K562 (cell line): Measurements from ENCODE around the gene YIPF1. TPM values are rescaled to one million over a fixed set of nuclear protein-coding genes. Genes with fewer than 3 reads are reported as not detected.

ENCODE experiments used
- ATAC-seq: fragments of 200-7000 bp; cut with Tn5 transposase; 3 replicates; pipeline ENCODE4 v1.9.1; 2020; ENCODE audit warnings: moderate library complexity
- BruUV-seq: library from RNA; stranded (reverse); fragments of 400-500 nt; replicated peaks from 2 replicates; lab custom pipeline; 2021; lab: Mats Ljungman, UMichigan
- CTCF ChIA-PET: fragments of 300-600 bp; formaldehyde crosslinking; extraction: SDS; loops from one replicate; lab custom pipeline; 2021; ENCODE audit warnings: low intra/inter-chr PET ratio; lab: Yijun Ruan, JAX
- POLR2A ChIA-PET: fragments of 300-600, 350-650 bp; sonication (Branson Sonifier 250); formaldehyde crosslinking; extraction: SDS; loops from one replicate; lab custom pipeline; 2021; ENCODE audit warnings: antibody characterized with exemption, inconsistent platforms; lab: Yijun Ruan, JAX
- DNase-seq, 4 experiments: peaks; one replicate each; pipeline versions ENCODE4 v3.0.0 to v3.0.0-alpha.2; 2011 to 2018; ENCODE audit warnings: low spot score in 3 of 4, mixed read lengths in 3 of 4; ENCODE audit errors: extremely low read depth in 1 of 4
- FAIRE-seq: peaks from 2 replicates; lab custom pipeline; 2011; peaks lifted over from hg19 to GRCh38; lab: Jason Lieb, UNC
- H2AFZ ChIP-seq: 2 replicates; pipeline ENCODE4 v1.6.0; 2011; ENCODE audit warnings: low read depth, low read length, control low read depth, inconsistent platforms
- H3K27ac ChIP-seq: fragments of 200-600 bp; 3 replicates; pipeline ENCODE4 v1.8.0; 2011; ENCODE audit warnings: low read depth, mild to moderate bottlenecking, control low read depth, inconsistent platforms, low read length, moderate library complexity, mixed read lengths; ENCODE audit errors: extremely low read depth
- H3K27me3 ChIP-seq, 2 experiments: fragments of 300-600 bp in 1 of 2; 2 replicates in 1 of 2; 3 replicates in 1 of 2; pipeline versions ENCODE4 v1.6.0 to v1.8.0; 2011; ENCODE audit warnings: inconsistent platforms in 2 of 2, low read length in 2 of 2, mild to moderate bottlenecking in 1 of 2, mixed read lengths in 1 of 2, moderate library complexity in 1 of 2; ENCODE audit not compliant: control insufficient read depth in 2 of 2, insufficient read depth in 2 of 2
- H3K36me3 ChIP-seq: fragments of 300-600 bp; 3 replicates; pipeline ENCODE4 v1.8.0; 2011; ENCODE audit warnings: mild to moderate bottlenecking, low read length, inconsistent platforms; ENCODE audit not compliant: control insufficient read depth, insufficient read depth
- H3K4me1 ChIP-seq, 2 experiments: fragments of 200-600 bp in 1 of 2; replicated peaks in 1 of 2; 2 replicates in 1 of 2; 3 replicates in 1 of 2; pipeline versions ENCODE4 v1.5.1 to v1.8.0; 2011; ENCODE audit warnings: inconsistent platforms in 2 of 2, low read length in 2 of 2, mild to moderate bottlenecking in 1 of 2, mixed read lengths in 1 of 2, moderate library complexity in 1 of 2; ENCODE audit not compliant: control insufficient read depth in 2 of 2, insufficient read depth in 2 of 2
- H3K4me2 ChIP-seq: 2 replicates; pipeline ENCODE4 v1.6.1; 2011; ENCODE audit warnings: low read length, control low read depth, inconsistent platforms, mixed read lengths; ENCODE audit not compliant: insufficient read depth
- H3K4me3 ChIP-seq: fragments of 200-600 bp; sonication (generic), shearing (Covaris generic); 2 replicates; pipeline ENCODE4 v1.5.1; 2016; ENCODE audit warnings: control low read depth, inconsistent platforms
- H3K79me2 ChIP-seq: fragments of 200-600 bp; 3 replicates; pipeline ENCODE4 v1.8.0; 2011; ENCODE audit warnings: low read length, inconsistent platforms; ENCODE audit not compliant: control insufficient read depth, insufficient read depth
- H3K9ac ChIP-seq, 2 experiments: 2 replicates each; pipeline versions ENCODE4 v1.6.0 to v1.6.1; 2011; ENCODE audit warnings: low read depth in 2 of 2, low read length in 2 of 2, control low read depth in 1 of 2, inconsistent platforms in 1 of 2, mild to moderate bottlenecking in 1 of 2, mixed read lengths in 1 of 2; ENCODE audit not compliant: insufficient read depth in 1 of 2
- H3K9me1 ChIP-seq: one replicate; pipeline ENCODE4 v1.6.0; 2011; ENCODE audit warnings: inconsistent platforms, mild to moderate bottlenecking, low read length, moderate library complexity; ENCODE audit not compliant: control insufficient read depth, insufficient read depth
- H3K9me3 ChIP-seq: replicated peaks from 2 replicates; pipeline ENCODE4 v1.5.1; 2011; ENCODE audit warnings: low read depth, low read length, inconsistent platforms; ENCODE audit not compliant: control insufficient read depth, insufficient read depth
- H4K20me1 ChIP-seq: replicated peaks from 2 replicates; pipeline ENCODE4 v1.6.1; 2011; ENCODE audit warnings: low read length, inconsistent platforms, mixed read lengths; ENCODE audit not compliant: control insufficient read depth, insufficient read depth
- MTA3 ChIP-seq: fragments of 450-650 bp; formaldehyde crosslinking; IDR thresholded peaks from 2 replicates; pipeline ENCODE4 v1.6.1; 2017; ENCODE audit warnings: mild to moderate bottlenecking, borderline replicate concordance
- POLR2B ChIP-seq: fragments of 450-650 bp; IDR thresholded peaks from 2 replicates; pipeline ENCODE4 v1.6.1; 2018; ENCODE audit warnings: low read depth; ENCODE audit not compliant: partially characterized antibody
- RBM25 ChIP-seq: fragments of 200-400 bp; formaldehyde crosslinking; IDR thresholded peaks from 2 replicates; pipeline ENCODE4 v1.6.1; 2018; ENCODE audit warnings: low read length, low read depth, moderate library complexity; ENCODE audit not compliant: severe bottlenecking
- ZBTB5 ChIP-seq: fragments of 450-650 bp; IDR thresholded peaks from 2 replicates; pipeline ENCODE4 v1.6.1; 2017; ENCODE audit warnings: antibody characterized with exemption
- WGBS: fragments of 100-300 bp; shearing (Covaris generic); methylation state at CpG from one replicate; pipeline ENCODE4 v1.1.6; 2016; ENCODE audit warnings: low coverage, mixed read lengths; ENCODE audit not compliant: insufficient coverage; ENCODE audit errors: missing lambda C conversion rate; 5-methylcytosine and 5-hydroxymethylcytosine counted together
- in situ Hi-C: fragments of 300-500 bp; cut with MboI; formaldehyde crosslinking; loops from 4 replicates; pipeline ENCODE4 v1.15.0; 2018; ENCODE audit warnings: inconsistent platforms, mixed read lengths
- intact Hi-C: fragments of 100-400 bp; cut with micrococcal nuclease; formaldehyde crosslinking; loops from 2 replicates; pipeline ENCODE4 v1.14.2; 2022
- polyA plus RNA-seq, 8 experiments: library from polyadenylated mRNA; depleted of rRNA in 4 of 8; stranded (reverse) in 5 of 8; unstranded in 3 of 8; fragments of >200 nt; fragmentation: Nextera tagmentation in 2 of 8; fragmentation: Illumina TruSeq in 1 of 8; extraction: Ambion mirVana in 2 of 8; extraction: Trizol in 1 of 8; gene quantifications; 2 replicates each; pipeline versions ENCODE4 v1.2.1 to v1.2.3, GENCODE V29; 2011 to 2014; ENCODE audit warnings: inconsistent platforms in 1 of 8, missing spikeins in 1 of 8
- total RNA-seq, 7 experiments: library from RNA; depleted of rRNA in 6 of 7; stranded (reverse); fragments of >200 nt in 6 of 7; fragmentation: Illumina TruSeq in 2 of 7; extraction: Trizol in 2 of 7; gene quantifications; 2 replicates each; pipeline versions ENCODE4 v1.2.1 to v1.2.3, GENCODE V29; 2011 to 2021; ENCODE audit warnings: low replicate concordance in 1 of 7

The YIPF1 gene
- total and polyA plus RNA-seq, 9 of the 15 experiments (the other 6 are each of a cell fraction or from before 2014, with no cell fraction given) = 11.5 to 37.5 (median 19.2) TPM

GRCh38 chr1:53911442-53911841 is 21.8 kb upstream of the YIPF1 start:
- TF ChIP-seq RBM25 = peak; percentile 81
- TF ChIP-seq MTA3 = no peak
- no peak for TF ChIP-seq POLR2B
- no peak for TF ChIP-seq ZBTB5
- H3K27me3 ChIP-seq = no peaks in the 10 kb centered on the region
- ATAC-seq = no peak

More at GRCh38 chr1:53911442-53911841, 21.8 kb upstream of the YIPF1 start:
- no peak overlapping the region for H2AFZ ChIP-seq
- H3K9ac ChIP-seq = no peak overlapping the region
- intact Hi-C loops (no loop called here), in situ Hi-C loops (no loop called here)
- H3K9me1 ChIP-seq = peaks cover 6% of the 10 kb centered on the region
- no peak overlapping the region for H3K27ac ChIP-seq
- H3K79me2 ChIP-seq = no peaks in the 10 kb centered on the region
- DNase-seq (no peak), FAIRE-seq (no peak)
- ChIA-PET CTCF (no interaction called here), POLR2A (interaction anchor here (0.6 to 1.8 kb wide), 2 partner anchors 18 to 1855 kb away, joined by 3 to 6 read pairs; no protein-coding TSS in a partner anchor)
- 0 out of 2 replicates have a peak, but pooled peaks cover 4% of the 10 kb centered on the region for H4K20me1 ChIP-seq
- no peaks in the 10 kb centered on the region; a peak in 1 of 5 replicates for H3K4me1 ChIP-seq
- H3K4me3 ChIP-seq = no peak overlapping the region
- H3K4me2 ChIP-seq = no peak overlapping the region
- no TSS peak for BruUV-seq
- 73% methylated on average over 4 of the region's 4 CpGs for WGBS
- no peaks in the 10 kb centered on the region for H3K9me3 ChIP-seq
- H3K36me3 ChIP-seq = peaks cover 30% of the 10 kb centered on the region; the same call in 2 of the 3 replicates
